Activated CD4-positive, alpha-beta T cell treated with anti-CD3 and anti-CD28 coated beads, Interleukin-2, amount 50 U/mL, for 4 hours (primary cell): ENCODE results near the gene SORCS2.

ENCODE experiments used
- DNase-seq, 2 experiments: peaks; one replicate each; pipeline ENCODE4 v3.0.0-alpha.2; 2020

SORCS2 gene

DNA sequence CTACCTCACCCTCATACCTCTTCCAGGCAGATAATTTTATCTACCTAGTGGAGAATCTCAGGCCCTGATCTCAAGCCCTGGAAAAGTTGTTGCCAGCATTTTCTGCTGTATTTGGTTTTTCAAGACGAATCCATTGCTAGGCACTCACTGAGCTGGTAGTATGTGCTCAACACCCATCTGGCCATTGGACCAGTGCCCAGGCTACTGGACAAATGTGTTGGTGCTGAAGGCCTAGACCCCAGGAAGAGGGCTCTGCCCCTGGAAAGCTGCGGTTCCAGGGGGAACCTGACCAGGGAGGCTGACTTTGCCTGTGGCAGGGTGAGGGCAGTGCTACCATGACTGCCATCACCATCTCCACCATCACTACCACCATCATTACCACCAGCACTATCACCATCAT lies 170.0 kb downstream of the SORCS2 start:
- no peak for DNase-seq

GRCh38 chr4:7362862-7363430 lies 170.6 kb downstream of the SORCS2 start:
- DNase-seq = no peak

GRCh38 chr4:7364979-7365378 lies 172.6 kb downstream of the SORCS2 start:
- no peak for DNase-seq

DNA sequence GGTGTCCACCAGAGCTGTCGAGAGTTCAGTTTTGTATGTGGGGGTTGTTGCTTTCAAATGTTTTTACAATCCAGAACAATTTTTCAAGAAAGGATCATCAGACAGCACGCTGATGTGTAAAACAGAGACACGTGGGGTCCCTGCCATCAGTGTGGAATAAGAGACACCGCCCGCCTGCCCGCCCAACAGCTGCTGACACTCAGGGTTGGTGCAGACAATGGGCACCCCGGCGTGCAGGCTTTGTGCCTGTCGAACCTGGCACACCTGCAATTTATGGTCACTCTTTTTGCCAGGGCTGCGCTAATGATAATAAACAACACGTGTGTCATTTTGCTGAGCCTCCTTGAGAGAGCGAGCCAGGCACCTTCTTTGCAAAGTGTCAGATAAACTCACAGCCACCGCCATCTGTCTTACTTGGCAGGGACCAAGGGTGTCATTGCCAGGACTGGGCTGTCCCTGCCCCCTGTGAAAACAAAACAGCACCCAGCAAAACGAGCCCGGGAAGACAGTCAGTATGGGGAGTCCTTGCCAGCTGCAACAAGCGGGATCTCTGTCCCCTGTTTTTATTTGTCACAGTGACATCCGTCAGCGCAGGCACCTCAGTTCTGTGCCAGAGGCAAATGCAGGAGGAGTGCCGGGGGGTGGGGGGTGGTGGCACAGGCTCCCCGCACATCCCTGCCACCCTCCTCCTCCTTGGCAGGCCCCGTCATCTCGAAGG lies 173.3 kb downstream of the SORCS2 start:
- no peak for DNase-seq

DNA sequence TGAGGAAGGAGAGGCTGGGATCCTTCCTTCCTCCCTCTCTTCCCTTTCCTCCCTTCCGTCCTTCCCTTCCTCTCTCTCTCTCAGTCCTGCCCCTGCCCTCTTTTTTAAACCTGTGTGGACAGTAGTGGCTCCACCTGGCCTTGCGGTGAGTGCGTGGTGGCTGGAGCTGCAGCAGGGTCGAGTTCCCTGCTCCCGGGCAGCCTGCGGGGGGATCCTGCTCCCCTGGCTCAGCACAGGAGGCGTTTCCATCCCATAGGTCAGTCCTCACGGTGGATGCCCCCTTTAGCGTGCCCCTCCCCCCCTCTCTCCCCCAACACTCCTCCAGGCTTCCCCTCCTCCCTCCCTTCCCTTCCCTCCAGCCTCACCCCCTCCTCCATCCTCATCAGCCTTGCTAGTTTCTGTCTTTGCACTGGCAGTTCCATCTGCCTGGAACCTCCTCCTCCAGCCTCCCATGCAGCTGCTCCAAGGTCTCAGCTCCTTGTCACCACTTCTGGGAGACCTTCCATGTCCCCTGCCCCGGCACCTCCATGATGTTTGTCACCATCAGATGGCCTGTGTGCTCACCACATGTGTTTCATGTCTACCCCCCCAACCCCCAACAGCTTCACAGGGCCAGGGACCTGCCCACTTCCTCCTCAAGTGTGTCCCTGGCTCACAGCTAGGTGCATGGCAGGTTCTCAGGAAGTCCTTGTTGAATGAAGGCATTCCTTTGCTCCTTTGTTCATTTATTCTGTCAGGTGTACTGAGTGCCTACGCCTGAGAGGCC lies 174.0 kb downstream of the SORCS2 start:
- DNase-seq = no peak

DNA sequence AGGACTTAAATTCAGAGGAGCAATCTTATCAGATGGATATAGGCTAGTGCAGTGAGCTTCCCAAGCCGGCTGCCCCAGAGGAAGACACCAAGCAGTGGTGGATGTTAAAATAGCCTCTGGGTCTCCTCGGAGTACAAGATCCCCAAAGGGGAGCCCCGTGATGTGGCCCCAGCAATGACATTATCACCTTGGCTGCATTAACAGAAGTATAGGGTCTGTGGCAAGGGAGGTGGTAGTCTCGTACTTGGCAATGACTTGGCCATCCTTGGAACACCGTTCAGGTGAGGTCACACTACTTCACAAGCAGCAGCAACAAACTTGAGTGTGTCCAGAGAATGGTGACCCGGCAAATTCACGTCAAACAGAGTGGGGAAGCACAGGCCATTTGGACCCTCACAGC lies 174.6 kb downstream of the SORCS2 start:
- no peak for DNase-seq

DNA sequence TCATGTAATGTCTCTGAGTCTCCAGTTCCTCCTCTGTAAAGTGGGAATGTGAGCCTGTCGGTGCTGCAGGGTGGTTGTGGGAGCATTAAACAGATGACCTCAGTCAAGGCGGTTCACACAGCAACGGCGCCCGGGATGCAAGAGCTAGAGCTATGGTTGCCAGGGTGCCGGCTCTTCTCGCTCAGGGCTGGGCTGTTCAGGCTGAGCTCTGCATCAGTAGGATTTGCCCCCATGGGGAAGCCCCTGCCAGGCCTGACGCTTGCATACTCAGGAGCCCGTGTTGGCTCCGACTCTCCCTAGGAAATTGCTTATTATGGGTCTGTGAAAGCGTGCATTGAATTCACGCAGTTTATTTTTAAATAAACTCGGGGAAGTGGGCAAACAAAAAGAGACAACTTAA lies 175.1 kb downstream of the SORCS2 start:
- DNase-seq = no peak

- DNase-seq = no peak
Observed at GRCh38 chr4:7367864-7368277, 175.5 kb downstream of the SORCS2 start.

DNA sequence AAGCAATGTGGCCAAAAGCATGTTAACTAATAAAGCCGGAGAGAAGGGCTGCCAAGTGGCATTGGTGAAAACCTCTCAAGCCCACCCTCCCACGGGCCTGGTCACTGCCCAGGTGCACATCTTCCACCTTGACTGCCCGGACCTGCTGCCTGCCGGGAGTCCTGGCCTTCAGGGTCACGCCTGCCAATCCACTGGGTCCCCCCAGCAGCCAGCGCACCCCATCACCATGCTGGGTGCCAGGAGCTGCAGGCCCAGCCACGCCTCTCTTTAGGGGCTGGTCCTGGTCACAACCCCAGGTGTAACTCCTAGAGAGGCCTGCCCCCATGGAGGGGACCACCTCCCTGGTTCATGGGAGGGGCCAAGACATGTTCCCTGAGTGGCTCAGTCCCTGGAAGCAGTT lies 176.0 kb downstream of the SORCS2 start:
- no peak for DNase-seq

DNA sequence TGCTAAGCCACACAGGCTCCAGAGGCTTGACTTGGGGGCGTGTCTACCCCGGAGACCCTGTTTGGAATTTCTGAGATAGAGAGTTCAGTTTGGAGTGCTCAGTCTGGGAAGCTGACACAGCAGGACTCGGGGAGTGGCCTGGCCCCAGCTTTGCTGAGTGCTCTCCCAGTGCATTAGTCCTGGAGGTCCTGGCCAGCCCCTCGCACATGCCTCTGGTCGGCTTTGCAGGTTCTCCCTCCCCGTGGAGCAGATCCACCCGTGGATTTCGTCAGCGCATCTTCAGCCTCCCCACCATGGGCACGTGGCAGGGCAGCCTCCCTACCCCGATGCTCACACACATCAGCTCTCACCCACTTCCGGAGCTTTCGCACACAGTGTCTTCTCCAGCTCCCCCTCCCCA lies 177.2 kb downstream of the SORCS2 start:
- no peak for DNase-seq

- DNase-seq = no peak
Observed at GRCh38 chr4:7370038-7370437, 177.7 kb downstream of the SORCS2 start.

DNA sequence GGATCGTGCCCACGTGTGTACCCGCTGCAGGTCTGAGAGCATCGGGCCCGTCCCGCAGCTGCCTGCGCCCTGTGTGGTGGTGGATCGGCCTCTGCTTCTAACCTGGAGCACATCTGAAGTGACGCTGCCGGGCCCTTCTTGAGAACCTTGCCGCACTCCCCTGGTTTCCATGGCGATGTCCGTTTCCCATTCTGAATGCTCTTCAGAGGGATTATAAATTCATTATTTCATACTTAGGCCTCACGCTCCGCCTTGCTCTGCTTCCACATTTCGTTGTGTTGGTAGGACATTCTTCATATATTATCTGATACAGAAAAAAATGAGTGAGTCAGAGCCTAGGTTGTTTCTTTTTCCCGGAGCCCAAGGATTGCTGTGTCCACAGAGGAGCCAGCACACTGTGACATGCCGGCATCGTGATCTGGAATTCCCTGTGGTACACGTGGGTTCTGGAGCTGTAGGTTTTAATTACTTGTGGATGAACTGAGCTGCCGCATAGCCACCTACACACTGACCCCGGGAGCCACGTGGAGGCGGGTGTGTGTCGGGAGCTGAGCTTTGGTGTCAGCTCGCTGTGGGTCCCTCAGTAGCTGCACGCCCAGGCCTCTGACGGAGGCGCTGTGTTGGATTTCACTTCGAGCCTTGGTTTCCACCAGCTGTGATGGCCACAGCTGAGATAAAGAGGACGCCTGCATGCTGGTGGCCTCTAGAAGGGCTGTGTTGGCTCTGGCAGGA lies 179.0 kb downstream of the SORCS2 start:
- DNase-seq = no peak

- no peak for DNase-seq
Observed at GRCh38 chr4:7372673-7373072, 180.3 kb downstream of the SORCS2 start.

GRCh38 chr4:7374571-7374970 lies 182.2 kb downstream of the SORCS2 start:
- DNase-seq = no peak

DNA sequence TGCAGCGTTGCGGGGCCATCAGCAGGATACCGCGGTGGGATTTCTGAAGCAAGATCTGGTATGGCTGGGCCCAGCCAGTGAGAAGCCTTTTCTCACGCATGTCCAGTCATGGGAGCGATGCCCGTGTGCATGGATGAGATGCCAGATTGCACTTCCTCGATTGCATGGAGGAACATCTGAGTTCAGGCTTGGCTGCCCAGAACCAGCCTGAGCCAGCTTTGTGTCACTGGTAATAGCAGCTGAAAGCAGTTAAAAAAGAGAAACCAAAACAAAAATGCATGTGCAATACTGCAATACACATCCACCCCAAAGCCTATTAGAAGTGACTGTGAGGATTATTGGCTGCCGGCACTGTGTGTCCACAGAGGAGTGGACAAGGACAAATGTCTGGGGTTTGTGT lies 183.1 kb downstream of the SORCS2 start:
- no peak for DNase-seq

- DNase-seq = no peak
Observed at GRCh38 chr4:7377223-7377865, 185.0 kb downstream of the SORCS2 start.

- DNase-seq = no peak
Observed at GRCh38 chr4:7379186-7379585, 186.8 kb downstream of the SORCS2 start.

DNA sequence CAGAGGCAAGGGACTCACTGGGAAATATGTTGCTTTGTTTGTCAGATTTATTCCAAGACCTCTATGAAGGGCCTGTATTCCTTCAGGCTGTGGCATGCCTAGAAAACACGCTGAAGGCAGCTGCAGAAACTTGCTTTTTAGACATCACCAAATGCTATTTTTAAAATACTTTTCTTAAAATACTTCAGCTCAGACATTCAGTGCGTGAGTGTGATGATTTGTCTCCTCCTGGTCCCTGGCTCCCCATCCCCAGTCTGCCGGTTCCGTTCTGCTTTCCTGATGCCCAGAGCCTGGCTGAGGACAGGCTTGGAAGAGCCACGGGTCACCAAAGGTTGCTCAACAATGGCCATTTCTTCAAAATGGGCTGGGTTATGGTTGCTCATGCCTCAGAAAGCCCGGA lies 187.4 kb downstream of the SORCS2 start:
- DNase-seq = no peak

- DNase-seq = no peak
Observed at GRCh38 chr4:7381221-7381889, 189.0 kb downstream of the SORCS2 start.

DNA sequence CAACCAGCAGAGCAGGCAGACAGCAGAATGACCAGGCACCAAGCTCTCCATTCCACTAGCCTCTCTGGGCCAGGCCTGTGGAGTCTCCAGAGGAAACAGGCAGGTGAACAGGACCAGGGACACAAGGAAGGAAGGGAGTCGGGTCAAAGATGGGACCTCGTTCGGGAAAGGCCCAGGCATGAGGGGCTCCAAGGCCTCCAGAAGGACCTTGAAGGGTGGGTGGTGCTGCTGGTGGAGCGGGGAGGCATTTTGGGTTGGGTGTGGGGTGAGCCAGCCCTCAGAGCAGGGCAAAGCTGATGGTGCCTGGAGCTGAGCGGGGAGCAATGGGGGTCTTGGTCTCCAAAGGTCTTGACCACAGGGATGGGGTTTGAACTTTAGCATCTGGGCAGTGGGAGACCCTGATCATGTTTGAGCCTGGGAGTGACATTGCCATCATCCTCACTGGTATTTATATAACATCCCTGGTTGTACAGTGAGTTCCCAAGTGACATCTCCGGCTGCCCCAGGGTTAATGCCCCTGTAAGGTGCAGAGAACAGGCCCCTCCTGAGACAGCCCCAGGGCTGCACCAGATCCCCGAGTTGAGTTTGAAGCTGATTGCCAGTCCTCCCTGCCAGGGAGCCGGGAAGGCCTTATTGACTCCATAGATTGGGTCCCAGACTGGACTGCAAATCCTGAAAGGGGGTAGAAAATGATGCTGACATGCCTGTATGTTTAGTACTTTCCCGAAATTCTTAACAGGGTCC lies 189.7 kb downstream of the SORCS2 start:
- DNase-seq = no peak

DNA sequence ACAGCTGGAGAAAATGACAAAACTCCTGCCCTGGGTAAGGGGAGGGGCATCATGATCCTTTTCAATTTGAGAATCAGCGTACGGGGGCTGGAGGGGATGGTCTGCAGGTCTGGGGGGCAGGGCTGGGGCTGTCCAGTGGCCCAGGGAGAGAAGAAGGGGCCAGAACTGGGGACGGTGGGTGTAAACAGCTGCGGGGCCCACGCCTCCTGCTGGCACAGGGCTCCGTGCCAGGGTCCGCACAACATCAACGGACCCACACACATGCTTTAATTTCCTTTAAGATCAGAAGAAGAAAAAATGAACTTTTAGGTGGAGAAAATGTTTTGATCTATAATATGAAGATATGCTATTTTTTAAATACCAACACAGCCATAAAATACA lies 190.3 kb downstream of the SORCS2 start:
- DNase-seq = no peak

- no peak for DNase-seq
Observed at GRCh38 chr4:7383266-7383665, 190.9 kb downstream of the SORCS2 start.
